Ishikawa (cell line): Measurements from ENCODE around the gene NAV1.

Source experiments
- CEBPB ChIP-seq: IDR thresholded peaks from 2 replicates; pipeline ENCODE4 v1.6.1; 2012
- CREB1 ChIP-seq: IDR thresholded peaks from 2 replicates; pipeline ENCODE4 v1.6.1; 2012; ENCODE audit warnings: low read depth
- EGR1 ChIP-seq: IDR thresholded peaks from 2 replicates; pipeline ENCODE4 v1.6.1; 2012
- EP300 ChIP-seq: IDR thresholded peaks from 2 replicates; pipeline ENCODE4 v1.6.1; 2012; ENCODE audit warnings: borderline replicate concordance
- FOXM1 ChIP-seq: IDR thresholded peaks from 2 replicates; pipeline ENCODE4 v1.6.1; 2012; ENCODE audit warnings: low read depth, borderline replicate concordance
- MAX ChIP-seq: IDR thresholded peaks from 2 replicates; pipeline ENCODE4 v1.6.1; 2012
- NFIC ChIP-seq: IDR thresholded peaks from 2 replicates; pipeline ENCODE4 v1.6.1; 2012
- RAD21 ChIP-seq: IDR thresholded peaks from 2 replicates; pipeline ENCODE4 v1.6.1; 2012; ENCODE audit warnings: low read depth
- TAF1 ChIP-seq: IDR thresholded peaks from 2 replicates; pipeline ENCODE4 v1.6.1; 2012; ENCODE audit warnings: low read depth, mild to moderate bottlenecking
- TCF12 ChIP-seq: IDR thresholded peaks from 2 replicates; pipeline ENCODE4 v1.6.1; 2012; ENCODE audit warnings: low read depth
- TEAD4 ChIP-seq: IDR thresholded peaks from 2 replicates; pipeline ENCODE4 v1.6.1; 2012
- USF1 ChIP-seq: IDR thresholded peaks from 2 replicates; pipeline ENCODE4 v1.6.1; 2012
- YY1 ChIP-seq: IDR thresholded peaks from 2 replicates; pipeline ENCODE4 v1.6.1; 2012; ENCODE audit warnings: low read depth
- ZBTB7A ChIP-seq: IDR thresholded peaks from 2 replicates; pipeline ENCODE4 v1.6.1; 2012; ENCODE audit warnings: low read depth
- TF ChIP-seq, protein P1 (sequence below): IDR thresholded peaks from 2 replicates; pipeline ENCODE4 v1.6.1; 2012; ENCODE audit warnings: low read depth, mild to moderate bottlenecking

NAV1 gene

DNA sequence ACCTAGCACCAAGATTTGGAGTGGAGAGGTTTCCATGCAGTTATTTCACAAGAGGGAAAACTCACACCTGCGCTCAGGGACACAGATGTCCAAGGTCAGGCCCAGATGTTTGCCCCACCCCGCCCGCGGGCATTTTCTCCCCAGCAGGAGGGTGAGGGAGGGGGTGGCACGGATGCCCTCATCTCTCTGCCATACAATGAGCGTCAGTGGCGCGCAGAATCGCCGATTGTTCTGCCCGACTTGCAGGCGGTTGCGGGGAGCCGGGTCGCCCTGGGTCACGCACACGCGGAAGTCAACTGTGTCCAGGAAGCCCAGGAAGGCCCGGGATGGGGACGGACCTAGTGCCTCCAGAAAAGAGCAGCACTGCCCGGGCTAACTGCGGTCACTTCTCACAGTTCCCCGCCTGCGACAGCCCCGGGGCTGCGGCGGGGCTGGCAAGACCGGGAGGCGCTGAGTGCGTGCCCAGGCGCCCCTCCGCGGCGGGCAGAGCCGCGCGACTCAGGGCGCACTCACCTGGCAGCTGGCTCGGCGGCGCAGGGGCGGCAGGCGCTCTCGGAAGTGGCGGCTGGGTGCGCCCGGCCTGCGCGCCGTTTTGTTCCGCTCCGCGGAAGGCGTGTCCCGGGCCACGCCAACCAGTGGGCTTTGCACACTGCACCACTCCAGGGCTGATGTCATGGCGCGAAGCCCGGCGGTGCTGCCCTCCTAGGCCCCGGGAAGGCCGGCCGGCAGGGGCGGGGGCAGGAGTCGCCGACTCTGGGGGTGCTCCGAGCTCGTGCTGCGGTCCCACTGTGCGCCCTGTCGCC lies 32.2 kb upstream of the NAV1 start, which contains the start of gene CSRP1:
Gene CSRP1, minus strand, starts transcription at position 567 of the 803 bp plus-strand sequence. CDS start 10,820 bp downstream, outside the sequence.
- TF ChIP-seq FOXM1: no peak
- TF ChIP-seq ZBTB7A: no peak
- no peak; the same call in 1 of the 2 replicates for TF ChIP-seq EP300
- TF ChIP-seq TAF1: no peak; the same call in 1 of the 2 replicates
- TF ChIP-seq TEAD4: 0 out of 2 replicates have a peak, but pooled peaks have one; percentile 28
- TF ChIP-seq, protein P1, sequence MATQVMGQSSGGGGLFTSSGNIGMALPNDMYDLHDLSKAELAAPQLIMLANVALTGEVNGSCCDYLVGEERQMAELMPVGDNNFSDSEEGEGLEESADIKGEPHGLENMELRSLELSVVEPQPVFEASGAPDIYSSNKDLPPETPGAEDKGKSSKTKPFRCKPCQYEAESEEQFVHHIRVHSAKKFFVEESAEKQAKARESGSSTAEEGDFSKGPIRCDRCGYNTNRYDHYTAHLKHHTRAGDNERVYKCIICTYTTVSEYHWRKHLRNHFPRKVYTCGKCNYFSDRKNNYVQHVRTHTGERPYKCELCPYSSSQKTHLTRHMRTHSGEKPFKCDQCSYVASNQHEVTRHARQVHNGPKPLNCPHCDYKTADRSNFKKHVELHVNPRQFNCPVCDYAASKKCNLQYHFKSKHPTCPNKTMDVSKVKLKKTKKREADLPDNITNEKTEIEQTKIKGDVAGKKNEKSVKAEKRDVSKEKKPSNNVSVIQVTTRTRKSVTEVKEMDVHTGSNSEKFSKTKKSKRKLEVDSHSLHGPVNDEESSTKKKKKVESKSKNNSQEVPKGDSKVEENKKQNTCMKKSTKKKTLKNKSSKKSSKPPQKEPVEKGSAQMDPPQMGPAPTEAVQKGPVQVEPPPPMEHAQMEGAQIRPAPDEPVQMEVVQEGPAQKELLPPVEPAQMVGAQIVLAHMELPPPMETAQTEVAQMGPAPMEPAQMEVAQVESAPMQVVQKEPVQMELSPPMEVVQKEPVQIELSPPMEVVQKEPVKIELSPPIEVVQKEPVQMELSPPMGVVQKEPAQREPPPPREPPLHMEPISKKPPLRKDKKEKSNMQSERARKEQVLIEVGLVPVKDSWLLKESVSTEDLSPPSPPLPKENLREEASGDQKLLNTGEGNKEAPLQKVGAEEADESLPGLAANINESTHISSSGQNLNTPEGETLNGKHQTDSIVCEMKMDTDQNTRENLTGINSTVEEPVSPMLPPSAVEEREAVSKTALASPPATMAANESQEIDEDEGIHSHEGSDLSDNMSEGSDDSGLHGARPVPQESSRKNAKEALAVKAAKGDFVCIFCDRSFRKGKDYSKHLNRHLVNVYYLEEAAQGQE: no peak
- TF ChIP-seq RAD21: no peak
- TF ChIP-seq CREB1: peak; percentile 11; the same call in 1 of the 2 replicates
- TF ChIP-seq EGR1: no peak
- TF ChIP-seq CEBPB: 0 out of 2 replicates have a peak, but pooled peaks have one; percentile 20
- TF ChIP-seq MAX: peak; percentile 92
- TF ChIP-seq TCF12: no peak; the same call in 1 of the 2 replicates
- peak; percentile 74 for TF ChIP-seq YY1
- no peak for TF ChIP-seq NFIC

DNA sequence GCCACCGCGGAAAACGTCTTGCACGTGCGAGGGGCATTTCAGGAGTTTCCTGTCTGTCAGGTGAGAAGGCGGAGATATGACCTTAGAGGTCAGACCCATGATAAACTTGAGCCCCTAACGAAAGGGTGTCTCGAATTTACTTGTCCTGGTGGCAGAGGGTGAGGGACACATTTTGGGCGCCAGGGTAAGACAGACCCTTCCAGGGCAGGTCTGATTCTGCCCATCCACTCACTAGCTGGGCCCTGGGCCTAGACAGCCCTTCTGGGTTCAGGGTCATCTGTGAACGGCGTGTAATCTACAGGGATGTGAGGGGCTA lies 31.6 kb upstream of the NAV1 start:
- no peak for TF ChIP-seq USF1
- TF ChIP-seq YY1: no peak
- TF ChIP-seq TCF12: no peak

DNA sequence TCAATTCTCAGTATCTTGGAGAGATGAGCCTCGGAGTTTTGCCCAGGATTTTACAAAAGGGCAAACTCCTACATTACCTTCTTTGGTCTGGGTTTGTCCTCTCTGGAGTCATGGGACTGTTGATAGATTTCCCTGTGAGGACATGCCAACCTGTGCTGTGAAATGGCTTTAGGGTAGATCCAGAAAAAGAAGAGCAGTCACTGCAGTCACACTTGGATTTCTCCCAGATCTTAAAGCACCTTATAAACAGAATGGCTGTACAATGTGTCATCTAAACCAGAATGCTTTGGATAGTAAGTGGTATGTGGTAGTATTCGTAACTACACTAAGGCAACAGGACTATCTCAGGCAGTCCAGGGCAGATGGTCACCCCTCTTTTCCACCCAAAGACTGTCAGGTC lies 30.1 kb upstream of the NAV1 start:
- no peak for TF ChIP-seq CEBPB
- TF ChIP-seq ZBTB7A: no peak
- TF ChIP-seq FOXM1: no peak
- TF ChIP-seq MAX: no peak
- TF ChIP-seq, protein P1: no peak
- no peak for TF ChIP-seq USF1
- no peak for TF ChIP-seq RAD21
- no peak for TF ChIP-seq TAF1
- no peak for TF ChIP-seq TCF12
- TF ChIP-seq EGR1: no peak
- TF ChIP-seq TEAD4: no peak
- no peak for TF ChIP-seq YY1
- TF ChIP-seq NFIC: no peak
- TF ChIP-seq EP300: no peak
- TF ChIP-seq CREB1: no peak

DNA sequence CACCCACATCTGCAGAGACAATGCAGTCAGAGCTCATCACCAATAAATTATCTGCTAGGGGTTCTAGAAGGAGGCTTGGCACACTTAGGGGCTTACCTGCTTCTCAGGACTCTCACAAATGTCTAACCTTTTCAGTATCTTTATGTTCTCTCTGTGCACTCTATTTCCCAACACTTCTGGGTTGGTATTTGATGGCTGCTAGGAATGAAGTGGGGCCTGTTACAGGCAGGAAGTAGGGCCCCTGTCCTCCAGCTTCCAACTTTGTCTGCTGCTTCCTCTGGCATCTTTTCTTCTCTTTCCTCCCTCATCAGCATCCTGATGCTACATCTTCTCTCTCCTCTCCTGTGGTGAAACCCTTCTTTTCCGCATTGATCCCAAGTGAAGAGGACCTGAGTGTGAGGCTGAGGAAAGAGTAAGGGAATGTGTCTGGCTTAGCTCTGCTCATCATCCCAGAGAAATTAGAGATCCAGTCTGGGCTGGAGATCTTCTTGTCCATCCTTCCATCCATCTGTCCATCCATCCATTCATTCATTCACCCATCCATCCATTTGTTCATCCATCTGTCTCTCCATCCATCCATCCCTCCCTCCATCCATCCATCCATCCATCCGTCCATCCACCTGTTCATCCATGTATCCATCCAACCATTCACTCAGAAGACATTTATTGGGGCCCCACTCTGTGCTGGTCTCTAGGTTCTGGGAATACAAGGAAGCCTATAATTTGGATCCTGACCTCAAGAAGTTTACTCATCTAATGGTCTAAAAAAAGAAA lies 29.1 kb upstream of the NAV1 start:
- no peak for TF ChIP-seq ZBTB7A

DNA sequence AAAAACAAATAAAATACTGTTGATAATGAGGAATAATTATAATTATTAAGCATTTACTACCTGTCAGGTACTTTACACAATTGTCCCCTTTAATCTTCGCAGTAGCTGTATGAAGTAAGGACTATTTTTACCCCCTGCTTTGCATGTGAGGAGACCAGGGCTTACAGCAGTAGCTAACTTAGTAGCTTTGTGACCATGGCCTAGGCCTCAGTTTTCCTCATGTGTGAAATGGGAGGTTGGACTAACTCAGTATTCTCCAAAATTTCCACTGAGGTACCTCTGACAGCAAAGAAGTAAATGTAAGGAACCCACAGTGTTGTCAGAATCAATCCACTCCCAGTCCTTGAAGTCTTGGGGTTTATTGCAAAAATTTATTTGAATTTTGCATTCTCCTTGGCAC lies 28.2 kb upstream of the NAV1 start:
- TF ChIP-seq MAX (no peak), TCF12 (no peak)
